Endothelial cell (in vitro differentiated cells): ENCODE data around the gene ANKRD60. TPM values are rescaled to one million over a fixed set of nuclear protein-coding genes. Genes with fewer than 3 reads are reported as not detected.

ENCODE experiments used
- DNase-seq: peaks from one replicate; pipeline ENCODE4 v3.0.0; 2021; ENCODE audit warnings: low spot score
- H3K27ac Mint-ChIP-seq: one replicate; pipeline ENCODE4 v1.8.0; 2021; ENCODE audit warnings: mixed read lengths, inconsistent platforms; ENCODE audit not compliant: unreplicated experiment
- H3K27me3 Mint-ChIP-seq: one replicate; pipeline ENCODE4 v1.8.0; 2021; ENCODE audit warnings: mild to moderate bottlenecking, moderate library complexity, mixed read lengths, inconsistent platforms; ENCODE audit not compliant: unreplicated experiment
- H3K36me3 Mint-ChIP-seq: one replicate; pipeline ENCODE4 v1.8.0; 2021; ENCODE audit warnings: mild to moderate bottlenecking, low read depth, mixed read lengths, inconsistent platforms; ENCODE audit not compliant: unreplicated experiment
- H3K4me1 Mint-ChIP-seq: one replicate; pipeline ENCODE4 v1.8.0; 2021; ENCODE audit warnings: mild to moderate bottlenecking, mixed read lengths, inconsistent platforms; ENCODE audit not compliant: unreplicated experiment
- H3K4me3 Mint-ChIP-seq: one replicate; pipeline ENCODE4 v1.8.0; 2021; ENCODE audit warnings: mild to moderate bottlenecking, mixed read lengths, inconsistent platforms; ENCODE audit not compliant: unreplicated experiment
- H3K9me3 Mint-ChIP-seq: one replicate; pipeline ENCODE4 v1.8.0; 2021; ENCODE audit warnings: mixed read lengths, inconsistent platforms; ENCODE audit not compliant: unreplicated experiment
- CTCF ChIP-seq: fragments of 200-600 bp; sonication (generic); IDR thresholded peaks from one replicate; pipeline ENCODE4 v1.5.0; 2021; ENCODE audit warnings: antibody characterized with exemption; ENCODE audit not compliant: unreplicated experiment
- total RNA-seq: library from RNA; stranded (reverse); fragmentation: NEBNext Ultra II Directional; extraction: Animal tissue kit (Norgen Biotek cat#: 25700); gene quantifications from one replicate; pipeline ENCODE4 v1.2.1, GENCODE V29; 2021; ENCODE audit not compliant: unreplicated experiment

The ANKRD60 gene
- total RNA-seq, 1 donor from 2014 or later, result not detected

GRCh38 chr20:58236612-58237317, 8.3 kb upstream of the ANKRD60 start:
- H3K9me3 Mint-ChIP-seq, result no peaks in the 10 kb centered on the region
- peak; percentile 90 for DNase-seq
- H3K27me3 Mint-ChIP-seq, result peaks cover 4% of the 10 kb centered on the region
- H3K4me1 Mint-ChIP-seq, result peaks cover 9% of the 10 kb centered on the region
- H3K27ac Mint-ChIP-seq, result no peak overlapping the region
- H3K36me3 Mint-ChIP-seq, result peaks cover 20% of the 10 kb centered on the region
- H3K4me3 Mint-ChIP-seq, result peak overlapping the region; percentile 61
- TF ChIP-seq CTCF, result peak; percentile 93

GRCh38 chr20:58235010-58235409, 6.6 kb upstream of the ANKRD60 start:
- DNase-seq, result no peak
- Mint-ChIP-seq H3K27ac (no peak overlapping the region), H3K4me1 (peaks cover 11% of the 10 kb centered on the region), H3K36me3 (peaks cover 17% of the 10 kb centered on the region), H3K4me3 (no peak overlapping the region), H3K9me3 (no peaks in the 10 kb centered on the region), H3K27me3 (peaks cover 4% of the 10 kb centered on the region)
- no peak for TF ChIP-seq CTCF

GRCh38 chr20:58233881-58234528, 5.6 kb upstream of the ANKRD60 start:
- TF ChIP-seq CTCF, result peak; percentile 85
- H3K4me3 Mint-ChIP-seq, result no peak overlapping the region
- no peak overlapping the region for H3K27ac Mint-ChIP-seq
- peak; percentile 85 for DNase-seq
- H3K36me3 Mint-ChIP-seq, result peaks cover 12% of the 10 kb centered on the region
- no peaks in the 10 kb centered on the region for H3K9me3 Mint-ChIP-seq
- H3K4me1 Mint-ChIP-seq, result peaks cover 19% of the 10 kb centered on the region
- peaks cover 4% of the 10 kb centered on the region for H3K27me3 Mint-ChIP-seq

GRCh38 chr20:58233393-58233792, 4.9 kb upstream of the ANKRD60 start:
- peaks cover 7% of the 10 kb centered on the region for H3K27me3 Mint-ChIP-seq

More at GRCh38 chr20:58233393-58233792, 4.9 kb upstream of the ANKRD60 start:
- no peak overlapping the region for H3K27ac Mint-ChIP-seq
- no peak for TF ChIP-seq CTCF
- H3K4me3 Mint-ChIP-seq, result no peak overlapping the region
- no peak for DNase-seq
- H3K4me1 Mint-ChIP-seq, result peaks cover 22% of the 10 kb centered on the region
- H3K9me3 Mint-ChIP-seq, result no peaks in the 10 kb centered on the region
- H3K36me3 Mint-ChIP-seq, result peaks cover 11% of the 10 kb centered on the region
